ENCODE measurements around the gene PNKP.

Gene PNKP

DNA sequence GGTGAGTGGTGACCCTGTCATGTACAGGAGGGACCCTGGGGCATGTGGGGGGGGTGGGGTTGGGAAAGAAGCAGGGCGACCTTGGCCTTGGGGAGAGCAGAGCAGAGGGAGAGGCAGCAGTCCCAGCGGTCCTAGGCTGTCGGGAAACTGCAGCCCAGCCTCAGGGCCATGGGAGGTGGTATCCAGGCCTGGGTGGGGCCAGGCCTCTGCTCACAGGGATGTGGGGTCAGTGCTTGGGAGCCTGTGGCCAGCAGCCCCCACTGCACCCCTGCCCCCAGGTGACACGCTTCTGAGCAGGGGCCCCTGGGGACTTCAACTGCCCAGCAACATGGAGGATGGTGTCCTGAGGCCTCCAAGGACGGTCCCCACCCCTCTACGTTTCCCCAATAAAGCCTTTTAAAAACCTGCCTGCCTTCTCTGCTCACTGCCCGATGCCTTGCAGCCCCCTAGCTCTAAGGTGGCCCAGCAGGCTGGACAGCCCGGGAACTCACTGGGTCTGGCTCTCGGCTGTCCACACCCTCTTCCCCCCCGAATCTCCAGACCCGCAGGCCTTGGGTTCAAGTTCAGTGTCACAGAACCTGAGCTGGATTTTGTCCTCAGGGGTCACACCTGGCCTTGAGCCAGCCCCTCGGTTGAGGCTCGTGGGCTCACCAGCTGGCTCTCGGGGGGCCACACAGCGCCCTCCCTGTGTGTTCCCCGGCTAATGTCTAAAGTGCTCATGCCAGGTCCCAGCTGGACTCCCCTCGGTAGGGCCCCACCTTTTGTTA lies 6.9 kb downstream of the PNKP start:
- DNase-seq (ENCODE audit: extremely low read depth in 1 of 2, low read depth in 1 of 2) = no peak

DNA sequence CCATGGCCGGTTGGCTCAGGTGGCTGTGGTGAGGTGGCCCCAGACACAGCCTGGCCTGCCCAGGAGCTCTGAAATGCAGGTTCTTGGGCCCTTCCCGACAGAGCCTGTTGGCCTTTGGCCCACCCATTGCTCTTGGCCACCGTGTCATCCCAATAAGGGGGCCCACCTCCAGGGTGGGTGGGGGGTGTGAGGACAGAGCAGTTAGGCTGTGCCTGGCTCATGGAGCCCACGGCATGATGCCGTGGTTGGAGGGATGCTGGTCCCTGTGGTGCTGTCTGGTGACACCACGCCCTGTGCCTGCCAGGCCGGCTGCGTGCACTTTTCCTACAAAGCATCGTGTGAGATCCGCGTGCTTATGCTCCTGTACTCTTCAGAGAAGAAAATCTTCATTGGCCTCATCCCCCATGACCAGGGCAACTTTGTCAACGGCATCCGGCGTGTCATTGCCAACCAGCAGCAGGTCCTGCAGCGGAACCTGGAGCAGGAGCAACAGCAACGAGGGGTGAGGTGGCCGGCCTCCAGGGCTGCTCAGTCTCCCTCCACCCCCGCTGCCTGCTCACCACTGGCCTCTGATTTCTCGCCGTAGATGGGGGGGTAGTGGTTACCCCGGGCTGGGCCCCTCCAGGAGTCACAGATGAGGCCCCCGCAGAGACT lies 7.6 kb downstream of the PNKP start:
- no peak for DNase-seq (ENCODE audit: extremely low read depth in 1 of 2, low read depth in 1 of 2)

DNA sequence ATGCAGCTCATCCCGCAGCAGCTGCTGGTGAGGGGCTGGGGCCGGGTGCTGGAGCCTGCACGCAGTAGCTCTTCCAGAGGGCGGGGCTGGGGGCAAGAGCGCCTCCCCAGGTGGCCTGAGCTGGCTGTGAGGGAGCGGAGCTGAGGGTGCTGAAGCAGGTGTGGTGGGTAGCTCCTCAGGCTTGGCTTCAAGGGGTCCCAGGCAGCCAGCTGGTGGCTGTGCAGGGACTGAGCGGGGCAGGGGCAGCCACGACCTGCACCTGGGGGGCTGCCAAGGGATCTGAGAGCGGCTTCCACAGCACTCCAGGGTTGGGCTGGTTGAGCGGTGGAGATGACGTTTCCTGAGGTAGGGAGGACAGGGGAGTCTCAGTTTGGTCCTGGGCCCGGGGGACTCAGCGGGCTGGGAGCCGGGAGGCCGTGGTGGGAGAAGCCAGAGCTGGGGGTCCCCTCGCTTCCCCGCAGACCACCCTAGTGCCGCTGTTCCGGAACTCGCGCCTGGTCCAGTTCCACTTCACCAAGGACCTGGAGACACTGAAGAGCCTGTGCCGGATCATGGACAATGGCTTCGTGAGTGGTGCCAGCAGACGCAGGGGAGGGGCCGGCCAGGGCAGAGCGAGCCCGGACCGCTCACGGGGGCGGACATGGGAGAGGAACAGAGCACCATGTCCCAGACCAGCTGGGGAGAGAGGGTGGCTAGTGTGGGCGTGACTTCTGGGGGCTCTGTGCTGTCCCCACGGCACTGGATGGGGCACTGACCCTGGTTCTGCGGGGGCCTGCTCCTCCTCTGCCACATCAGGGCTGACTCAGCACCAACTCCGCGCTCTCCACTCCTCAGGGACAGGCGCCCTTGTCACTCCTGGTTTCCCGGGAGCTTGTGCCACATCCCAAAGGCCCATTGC lies 9.0 kb downstream of the PNKP start:
- no peak for DNase-seq (ENCODE audit: extremely low read depth in 1 of 2, low read depth in 1 of 2)

DNA sequence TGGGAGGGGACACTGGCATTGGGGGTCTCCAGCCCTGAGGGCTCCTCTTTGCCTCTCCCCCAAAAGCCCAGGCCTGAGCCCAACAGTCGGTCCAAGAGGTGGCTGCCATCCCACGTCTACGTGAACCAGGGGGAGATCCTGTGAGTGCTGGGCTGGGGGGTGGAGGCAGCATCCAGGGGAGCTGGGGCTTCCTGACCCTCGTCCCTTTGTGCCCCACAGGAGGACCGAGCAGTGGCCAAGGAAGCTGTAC lies 9.6 kb downstream of the PNKP start:
- DNase-seq (ENCODE audit: extremely low read depth in 1 of 2, low read depth in 1 of 2) = no peak

DNA sequence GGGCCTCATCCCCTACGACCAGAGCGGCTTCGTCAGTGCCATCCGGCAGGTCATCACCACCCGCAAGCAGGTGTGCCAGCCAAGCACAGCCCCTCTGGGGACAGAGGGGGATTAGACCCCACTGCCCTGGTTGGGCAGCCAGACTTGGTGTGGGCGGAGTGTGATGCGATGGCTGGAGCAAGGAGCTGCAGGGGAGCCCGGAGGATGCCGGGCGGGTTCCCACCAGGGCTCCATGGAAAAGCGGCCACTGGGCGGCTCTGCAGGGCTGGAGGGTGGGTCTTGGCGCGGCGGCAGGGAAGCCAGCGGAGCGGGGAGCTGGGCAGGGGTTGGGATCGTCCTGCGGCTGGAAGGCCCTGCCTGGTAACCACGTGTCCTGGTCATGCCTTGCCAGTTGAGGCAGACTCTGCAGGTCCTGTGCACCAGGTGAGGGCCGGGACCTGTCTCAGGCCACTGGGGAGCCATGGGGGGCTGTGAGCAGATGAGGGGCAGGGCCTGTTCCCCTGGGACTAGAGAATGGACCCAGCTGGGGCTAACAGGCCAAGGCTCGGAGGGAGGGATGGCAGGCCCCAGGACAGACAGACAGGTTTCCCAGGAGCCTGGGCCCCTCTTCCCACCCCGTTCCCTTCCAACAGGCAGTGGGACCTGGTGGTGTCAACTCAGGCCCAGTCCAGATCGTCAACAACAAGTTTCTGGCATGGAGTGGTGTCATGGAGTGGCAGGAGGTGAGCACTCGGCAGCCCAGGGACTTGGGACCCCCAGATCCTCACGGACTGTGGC lies 10.1 kb downstream of the PNKP start:
- no peak for DNase-seq (ENCODE audit: extremely low read depth in 1 of 2, low read depth in 1 of 2)

- no peak for DNase-seq (ENCODE audit: extremely low read depth in 1 of 2, low read depth in 1 of 2)
These were observed 10.8 kb downstream of the PNKP start for GRCh38 chr19:49856574-49857021.

- no peak for DNase-seq (ENCODE audit: extremely low read depth in 1 of 2, low read depth in 1 of 2)
These were observed 11.5 kb downstream of the PNKP start for GRCh38 chr19:49855676-49856573.

- DNase-seq (ENCODE audit: extremely low read depth in 1 of 2, low read depth in 1 of 2) = no peak
These were observed 12.1 kb downstream of the PNKP start for GRCh38 chr19:49855277-49855675.

GRCh38 chr19:49854378-49855263 lies 12.8 kb downstream of the PNKP start:
- no peak for DNase-seq (ENCODE audit: extremely low read depth in 1 of 2, low read depth in 1 of 2)

GRCh38 chr19:49853852-49854377 lies 13.5 kb downstream of the PNKP start:
- no peak for DNase-seq (ENCODE audit: extremely low read depth in 1 of 2, low read depth in 1 of 2)

DNA sequence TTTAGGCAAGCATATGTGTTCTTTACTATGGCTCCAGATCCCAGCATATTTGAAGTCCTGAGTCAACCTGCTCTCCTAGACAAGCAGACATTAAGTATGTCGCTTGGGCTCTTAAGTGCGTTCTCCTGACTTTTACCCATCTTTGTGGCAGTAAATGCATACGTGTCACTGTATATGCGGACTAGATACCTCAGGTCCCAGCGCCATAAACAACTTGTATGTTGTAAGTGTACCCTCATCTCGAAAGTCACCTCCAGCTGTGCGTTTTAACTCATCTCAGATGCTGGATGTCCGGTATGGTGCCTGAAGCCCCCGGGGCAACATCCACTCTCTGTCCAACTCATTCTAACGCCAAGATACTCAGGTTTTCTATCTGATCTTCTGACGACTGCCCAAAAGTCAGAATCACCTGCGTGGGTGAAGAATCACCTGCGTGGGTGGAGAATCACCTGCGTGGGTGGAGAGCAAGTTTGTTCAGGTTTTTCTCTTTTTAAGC lies 14.7 kb downstream of the PNKP start:
- no peak for DNase-seq (ENCODE audit: extremely low read depth in 1 of 2, low read depth in 1 of 2)

DNA sequence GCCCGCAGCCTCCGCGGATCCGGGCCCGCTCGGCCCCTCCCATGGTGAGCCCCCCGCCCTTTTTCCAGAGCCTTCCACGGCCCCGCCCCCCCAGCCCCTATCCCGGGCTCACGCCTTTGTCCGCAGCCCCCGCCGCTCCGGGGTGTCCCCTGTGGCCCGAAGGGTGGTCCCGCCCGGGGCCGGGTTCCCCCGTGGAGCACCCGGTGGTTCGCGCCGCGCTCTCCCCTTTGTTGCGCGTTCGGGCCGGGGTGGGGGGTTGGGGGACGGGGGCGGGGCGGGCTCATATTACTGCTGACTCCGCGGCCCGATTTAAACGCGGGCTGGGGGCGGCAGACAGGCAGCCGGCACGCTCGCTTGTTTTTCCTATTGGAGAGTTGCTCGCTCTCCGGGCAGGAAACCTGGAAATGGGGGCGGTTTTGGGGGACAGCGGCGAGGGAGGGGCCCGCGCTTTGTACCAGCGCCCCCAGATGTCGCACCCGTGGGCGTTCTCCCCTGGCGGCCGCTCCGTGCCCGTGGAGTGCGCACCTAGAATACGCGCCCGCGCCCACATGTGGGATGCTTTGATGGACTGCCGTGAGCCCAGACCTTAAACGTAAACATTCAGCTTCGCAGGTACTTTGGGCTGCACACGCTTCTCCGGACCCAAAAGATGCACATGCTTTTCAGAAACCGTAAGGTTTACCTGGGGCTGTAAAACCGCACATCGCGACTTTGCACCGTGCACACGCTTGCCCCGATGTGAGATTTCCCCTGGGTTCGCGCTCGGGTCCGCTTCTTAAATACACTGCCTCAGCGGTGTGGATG lies 15.7 kb downstream of the PNKP start:
- DNase-seq (ENCODE audit: extremely low read depth in 1 of 2, low read depth in 1 of 2) = no peak

GRCh38 chr19:49850487-49851342 lies 16.7 kb downstream of the PNKP start, which contains the start of gene PTOV1:
PTOV1 (plus strand) TSS chr19:49851159.
- peak; percentile 78 to 81 for DNase-seq (ENCODE audit: extremely low read depth in 1 of 2, low read depth in 1 of 2)

DNA sequence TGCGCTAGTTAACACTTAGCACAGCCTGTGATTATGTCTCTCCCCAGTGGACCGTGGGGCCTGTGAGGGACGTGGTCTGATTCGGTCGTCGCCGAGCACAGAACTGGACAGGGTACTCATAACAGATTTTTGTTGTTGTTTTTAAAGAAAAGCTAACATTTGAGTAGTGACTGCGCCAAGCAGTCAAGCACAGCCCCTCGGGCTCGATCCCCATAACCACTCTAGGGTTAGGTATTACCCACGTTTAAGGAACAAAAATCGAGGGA lies 17.2 kb downstream of the PNKP start:
- no peak for DNase-seq (ENCODE audit: extremely low read depth in 1 of 2, low read depth in 1 of 2)

DNA sequence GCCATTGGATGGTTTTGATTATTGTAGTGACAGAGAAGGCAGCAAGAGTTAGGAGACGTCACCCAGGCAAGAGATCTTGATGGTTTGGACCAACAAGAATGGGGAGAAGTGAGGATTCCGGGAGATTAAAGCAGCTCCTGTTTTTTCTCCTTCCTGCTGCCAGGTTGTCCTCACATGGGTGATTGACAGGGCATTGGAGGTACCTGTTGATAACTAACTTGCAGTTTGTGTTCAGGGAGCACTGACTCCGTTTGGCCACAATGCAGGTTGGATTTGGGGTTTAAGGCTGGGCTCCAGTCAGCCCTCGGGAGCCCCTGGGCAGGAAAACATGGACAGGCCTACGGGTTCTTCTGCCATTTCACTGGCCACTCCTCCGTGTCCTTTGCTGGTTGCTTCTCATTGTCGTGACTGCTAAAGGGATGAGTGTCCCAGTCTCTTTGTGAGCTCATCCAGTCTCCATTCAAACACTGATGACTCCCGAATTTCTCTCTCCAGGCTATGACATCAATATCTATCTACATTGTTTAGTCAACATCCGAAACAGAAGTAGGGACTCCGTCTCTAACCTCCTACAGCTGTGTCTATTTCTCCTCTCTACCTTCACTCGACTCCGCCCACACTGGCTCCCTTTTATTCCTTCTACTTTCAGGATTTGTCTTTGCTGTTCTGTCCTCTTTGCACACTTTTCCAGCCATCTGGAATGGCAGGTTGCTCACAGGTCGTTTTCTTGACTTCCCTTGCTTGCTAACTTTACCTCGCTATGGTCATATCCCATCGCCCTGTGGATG lies 17.7 kb downstream of the PNKP start:
- DNase-seq (ENCODE audit: extremely low read depth in 1 of 2, low read depth in 1 of 2) = no peak

DNA sequence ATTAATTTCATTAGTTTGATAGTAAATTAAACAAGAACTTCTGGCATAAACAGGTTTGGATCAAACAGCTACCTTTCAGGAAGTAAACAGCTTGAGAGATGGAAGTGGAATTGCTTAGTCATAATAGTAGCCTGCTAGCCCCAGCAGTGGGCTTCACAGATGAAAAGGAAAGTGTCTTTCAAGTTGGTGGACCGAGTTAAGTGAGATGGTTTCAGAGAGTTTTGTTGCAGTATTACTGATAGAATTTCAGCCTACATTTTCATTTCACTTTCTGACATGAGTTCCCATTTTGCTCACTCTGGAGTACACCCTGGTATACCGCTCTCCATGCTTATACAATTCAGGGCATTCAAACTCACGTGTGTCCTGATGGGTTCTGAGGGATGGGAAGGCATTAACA lies 18.4 kb downstream of the PNKP start:
- no peak for DNase-seq (ENCODE audit: extremely low read depth in 1 of 2, low read depth in 1 of 2)

Data from stimulated activated CD8-positive, alpha-beta memory T cell treated with anti-CD3 and anti-CD28 coated beads, Interleukin-7, amount 100 ng/mL, for 48 hours (primary cell).